Neural progenitor cell (in vitro differentiated cells): ENCODE measurements around the gene CFAP57. TPM values are rescaled to one million over a fixed set of nuclear protein-coding genes. Genes with fewer than 3 reads are reported as not detected.

Experiments used
- DNase-seq: peaks from one replicate; pipeline ENCODE4 v3.0.0-alpha.2; 2016; ENCODE audit warnings: low spot score
- H2AFZ ChIP-seq: fragments of 200-600 bp; sonication (generic); replicated peaks from 2 replicates; pipeline ENCODE4 v1.6.1; 2016; ENCODE audit warnings: antibody characterized with exemption
- H3F3A ChIP-seq: fragments of 200-600 bp; sonication (generic); 2 replicates; pipeline ENCODE4 v1.6.1; 2016; ENCODE audit warnings: antibody characterized with exemption, low read depth
- H3K27ac ChIP-seq: fragments of 200-600 bp; sonication (generic); 2 replicates; pipeline ENCODE4 v1.5.1; 2016; ENCODE audit warnings: mild to moderate bottlenecking
- H3K27me3 ChIP-seq: fragments of 200-600 bp; sonication (generic); 2 replicates; pipeline ENCODE4 v1.6.1; 2016; ENCODE audit warnings: mild to moderate bottlenecking, moderate library complexity
- H3K36me3 ChIP-seq: fragments of 200-600 bp; sonication (generic); 2 replicates; pipeline ENCODE4 v1.5.1; 2016
- H3K4me1 ChIP-seq: fragments of 200-600 bp; sonication (generic); 2 replicates; pipeline ENCODE4 v1.6.1; 2016; ENCODE audit warnings: mixed run types
- H3K4me2 ChIP-seq: fragments of 200-600 bp; sonication (generic); 2 replicates; pipeline ENCODE4 v1.6.1; 2016
- H3K4me3 ChIP-seq: fragments of 200-600 bp; sonication (generic); 2 replicates; pipeline ENCODE4 v1.5.1; 2016
- H3K79me2 ChIP-seq: fragments of 200-600 bp; sonication (generic); 2 replicates; pipeline ENCODE4 v1.6.1; 2016; ENCODE audit warnings: low read depth
- H3K9ac ChIP-seq: fragments of 200-600 bp; sonication (generic); 2 replicates; pipeline ENCODE4 v1.6.1; 2016
- H3K9me3 ChIP-seq: fragments of 200-600 bp; sonication (generic); 2 replicates; pipeline ENCODE4 v1.5.1; 2016; ENCODE audit warnings: low read depth
- H4K20me1 ChIP-seq: fragments of 200-600 bp; sonication (generic); 2 replicates; pipeline ENCODE4 v1.6.1; 2016; ENCODE audit warnings: low read depth
- H3K27ac Mint-ChIP-seq: 3 replicates; pipeline ENCODE4 v1.8.0; 2021; ENCODE audit warnings: mixed read lengths
- H3K27me3 Mint-ChIP-seq: 2 replicates; pipeline ENCODE4 v1.8.0; 2022; ENCODE audit warnings: low read depth, mild to moderate bottlenecking, inconsistent platforms, moderate library complexity, mixed read lengths; ENCODE audit not compliant: insufficient read depth
- H3K36me3 Mint-ChIP-seq: 3 replicates; pipeline ENCODE4 v1.8.0; 2021; ENCODE audit warnings: mixed read lengths
- H3K4me1 Mint-ChIP-seq: 3 replicates; pipeline ENCODE4 v1.8.0; 2021; ENCODE audit warnings: mixed read lengths
- H3K4me3 Mint-ChIP-seq: 3 replicates; pipeline ENCODE4 v1.8.0; 2021; ENCODE audit warnings: mild to moderate bottlenecking, moderate library complexity, mixed read lengths
- H3K9me3 Mint-ChIP-seq: 3 replicates; pipeline ENCODE4 v1.8.0; 2020; ENCODE audit warnings: mixed read lengths
- CTCF ChIP-seq: fragments of 200-600 bp; sonication (generic); IDR thresholded peaks from 2 replicates; pipeline ENCODE4 v1.5.1; 2017; ENCODE audit warnings: antibody characterized with exemption, mild to moderate bottlenecking
- EZH2 ChIP-seq: fragments of 200-600 bp; sonication (generic); IDR thresholded peaks from 2 replicates; pipeline ENCODE4 v1.6.1; 2017; ENCODE audit warnings: antibody characterized with exemption, mild to moderate bottlenecking, moderate library complexity
- EZH2phosphoT487 ChIP-seq: fragments of 200-600 bp; sonication (generic); IDR thresholded peaks from 2 replicates; pipeline ENCODE4 v1.6.1; 2017; ENCODE audit warnings: antibody characterized with exemption
- total RNA-seq: library from RNA; depleted of rRNA; stranded (reverse); fragments of >200 nt; gene quantifications from 2 replicates; pipeline ENCODE4 v1.2.3, GENCODE V29; 2015; ENCODE audit warnings: low replicate concordance

The CFAP57 gene
- total RNA-seq, 1 donor from 2014 or later = 0.97 TPM

GRCh38 chr1:43272161-43272560 is 100.0 kb downstream of the CFAP57 start:
- Histone ChIP-seq H3K4me2 (no peak overlapping the region), H3K27ac (no peak overlapping the region), H3K9me3 (no peaks in the 10 kb centered on the region), H3K9ac (no peak overlapping the region), H3K4me3 (no peak overlapping the region), H3K27me3 (peaks cover 4% of the 10 kb centered on the region), H4K20me1 (no peaks in the 10 kb centered on the region), H3K36me3 (no peaks in the 10 kb centered on the region), H3K79me2 (no peaks in the 10 kb centered on the region), H3F3A (no peaks in the 10 kb centered on the region), H3K4me1 (peaks cover 13% of the 10 kb centered on the region), H2AFZ (no peak overlapping the region)
- peaks cover 15% of the 10 kb centered on the region for H3K27me3 Mint-ChIP-seq
- peaks cover 2% of the 10 kb centered on the region for H3K9me3 Mint-ChIP-seq
- no peaks in the 10 kb centered on the region for H3K36me3 Mint-ChIP-seq
- no peak for DNase-seq
- H3K4me3 Mint-ChIP-seq = no peak overlapping the region
- TF ChIP-seq EZH2phosphoT487 (no peak), CTCF (no peak), EZH2 (no peak)
- H3K27ac Mint-ChIP-seq = no peak overlapping the region
- H3K4me1 Mint-ChIP-seq = peaks cover 3% of the 10 kb centered on the region

- Histone ChIP-seq H3K79me2 (no peaks in the 10 kb centered on the region), H3K36me3 (no peaks in the 10 kb centered on the region), H3K4me3 (no peak overlapping the region), H3K4me1 (peaks cover 13% of the 10 kb centered on the region), H2AFZ (no peak overlapping the region), H3K27ac (no peak overlapping the region), H3K27me3 (peaks cover 4% of the 10 kb centered on the region), H4K20me1 (no peaks in the 10 kb centered on the region), H3K4me2 (no peak overlapping the region), H3F3A (no peaks in the 10 kb centered on the region), H3K9me3 (no peaks in the 10 kb centered on the region), H3K9ac (no peak overlapping the region)
- Mint-ChIP-seq H3K4me1 (peaks cover 3% of the 10 kb centered on the region), H3K27me3 (peaks cover 15% of the 10 kb centered on the region), H3K4me3 (no peak overlapping the region), H3K36me3 (no peaks in the 10 kb centered on the region), H3K9me3 (no peaks in the 10 kb centered on the region), H3K27ac (no peak overlapping the region)
- DNase-seq = no peak
- no peak for TF ChIP-seq EZH2phosphoT487
- no peak for TF ChIP-seq CTCF
- no peak for TF ChIP-seq EZH2
Measured at GRCh38 chr1:43272576-43273571, 100.7 kb downstream of the CFAP57 start.

DNA sequence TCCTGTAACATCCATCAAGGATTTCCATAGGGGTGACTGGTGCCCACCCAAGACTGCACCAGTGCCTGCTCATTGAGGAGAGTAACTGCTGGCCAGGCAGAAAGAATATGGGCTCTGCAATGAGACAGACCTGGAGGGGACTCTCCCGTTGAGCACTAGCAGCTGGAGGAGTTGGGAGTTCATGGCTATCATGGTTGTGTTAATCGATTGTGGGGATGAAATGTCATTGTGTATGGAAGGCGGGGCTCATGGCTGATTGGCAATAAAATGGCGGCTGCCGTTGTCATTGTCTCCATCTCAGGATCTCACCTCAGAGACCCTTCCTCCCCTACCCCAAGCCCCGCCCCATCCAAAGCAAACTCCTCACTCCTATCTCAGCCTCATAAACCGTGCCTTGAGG is 101.6 kb downstream of the CFAP57 start:
- Histone ChIP-seq H3K27ac (no peak overlapping the region), H3K4me3 (no peak overlapping the region), H2AFZ (no peak overlapping the region), H3K27me3 (peaks cover 4% of the 10 kb centered on the region), H3K9me3 (no peaks in the 10 kb centered on the region), H3K36me3 (no peaks in the 10 kb centered on the region), H3K79me2 (no peaks in the 10 kb centered on the region), H3K4me1 (peaks cover 13% of the 10 kb centered on the region), H3K4me2 (no peak overlapping the region), H3K9ac (no peak overlapping the region), H4K20me1 (no peaks in the 10 kb centered on the region), H3F3A (no peaks in the 10 kb centered on the region)
- no peak overlapping the region for H3K27ac Mint-ChIP-seq
- H3K9me3 Mint-ChIP-seq = no peaks in the 10 kb centered on the region
- no peaks in the 10 kb centered on the region for H3K36me3 Mint-ChIP-seq
- DNase-seq = no peak
- H3K4me3 Mint-ChIP-seq = no peak overlapping the region
- H3K4me1 Mint-ChIP-seq = peaks cover 3% of the 10 kb centered on the region
- H3K27me3 Mint-ChIP-seq = peaks cover 20% of the 10 kb centered on the region
- TF ChIP-seq EZH2phosphoT487 (no peak), EZH2 (no peak), CTCF (no peak)
